CD8-positive, alpha-beta memory T cell (primary cell): Measurements from ENCODE around the gene EPHA4. TPM values are rescaled to one million over a fixed set of nuclear protein-coding genes. Genes with fewer than 3 reads are reported as not detected.
A peak's percentile ranks its signal among the peaks of the same experiment; 100 is the strongest.
"Not testable (repeated sequence)": the region's sequence is repeated elsewhere in the genome, so short reads cannot be mapped to it uniquely, and the experiment has no call there.

Experiments used
- CTCF ChIA-PET: fragments of 350-600 bp; sonication (Branson Sonifier 250); formaldehyde crosslinking; loops from one replicate; lab custom pipeline; 2021; ENCODE audit warnings: antibody characterized with exemption; lab: Charles Lee
- POLR2A ChIA-PET: fragments of 350-600 bp; sonication (Branson Sonifier 250); formaldehyde crosslinking; loops from one replicate; lab custom pipeline; 2021; ENCODE audit warnings: antibody characterized with exemption; lab: Charles Lee
- DNase-seq, 5 donors: peaks; one replicate each; pipeline versions ENCODE4 v3.0.0 to v3.0.0-alpha.2; 2020 to 2022; ENCODE audit warnings: mixed read lengths in 1 of 5
- H3K27ac ChIP-seq: one replicate; pipeline ENCODE4 v1.7.0; 2013; ENCODE audit warnings: low read depth, mild to moderate bottlenecking, low read length, moderate library complexity
- H3K27me3 ChIP-seq: 2 replicates; pipeline ENCODE4 v1.7.0; 2013; ENCODE audit warnings: low read length, mild to moderate bottlenecking; ENCODE audit not compliant: insufficient read depth, poor library complexity, severe bottlenecking
- H3K36me3 ChIP-seq: 2 replicates; pipeline ENCODE4 v1.7.0; 2013; ENCODE audit warnings: mild to moderate bottlenecking, low read length, moderate library complexity; ENCODE audit not compliant: insufficient read depth
- H3K4me1 ChIP-seq: 2 replicates; pipeline ENCODE4 v1.7.0; 2013; ENCODE audit warnings: mild to moderate bottlenecking, low read length, moderate library complexity; ENCODE audit not compliant: insufficient read depth
- H3K4me3 ChIP-seq: 2 replicates; pipeline ENCODE4 v1.7.0; 2013; ENCODE audit warnings: mild to moderate bottlenecking, low read length
- H3K9me3 ChIP-seq: 2 replicates; pipeline ENCODE4 v1.7.0; 2013; ENCODE audit warnings: mild to moderate bottlenecking, low read length
- H3K27ac Mint-ChIP-seq, 8 donors: one replicate each; pipeline ENCODE4 v1.8.0; 2020 to 2021; ENCODE audit warnings: mixed read lengths in 8 of 8, mild to moderate bottlenecking in 6 of 8, inconsistent platforms in 3 of 8, moderate library complexity in 3 of 8
- H3K27me3 Mint-ChIP-seq, 2 donors: one replicate each; pipeline ENCODE4 v1.8.0; 2020 to 2021; ENCODE audit warnings: mixed read lengths in 2 of 2, mild to moderate bottlenecking in 1 of 2, moderate library complexity in 1 of 2
- H3K36me3 Mint-ChIP-seq, 3 donors: one replicate each; pipeline ENCODE4 v1.8.0; 2020 to 2021; ENCODE audit warnings: mixed read lengths in 3 of 3, inconsistent platforms in 1 of 3, mild to moderate bottlenecking in 1 of 3
- H3K4me1 Mint-ChIP-seq, 3 donors: one replicate each; pipeline ENCODE4 v1.8.0; 2020 to 2021; ENCODE audit warnings: mixed read lengths in 3 of 3, inconsistent platforms in 1 of 3, mild to moderate bottlenecking in 1 of 3
- H3K4me3 Mint-ChIP-seq, 7 donors: one replicate each; pipeline ENCODE4 v1.8.0; 2020 to 2021; ENCODE audit warnings: mixed read lengths in 7 of 7, mild to moderate bottlenecking in 6 of 7, moderate library complexity in 4 of 7, inconsistent platforms in 2 of 7
- H3K9me3 Mint-ChIP-seq, 5 donors: one replicate each; pipeline ENCODE4 v1.8.0; 2020 to 2022; ENCODE audit warnings: mixed read lengths in 5 of 5, mild to moderate bottlenecking in 3 of 5, moderate library complexity in 2 of 5, inconsistent platforms in 1 of 5
- polyA plus RNA-seq: library from polyadenylated mRNA; unstranded; fragments of 300-500 nt; fragmentation: Illumina TruSeq; gene quantifications from one replicate; pipeline ENCODE4 v1.2.3, GENCODE V29; 2021
- total RNA-seq, 2 experiments: library from RNA; stranded (reverse); gene quantifications; one replicate each; pipeline ENCODE4 v1.2.3, GENCODE V29; 2021

The EPHA4 gene
- total and polyA plus RNA-seq, 3 experiments from 2014 or later: 7.8 to 19.3 (median 10.2) TPM

GRCh38 chr2:221514305-221515040 is 57.6 kb downstream of the EPHA4 start:
- peaks cover 3 to 12% (median 3%) of the 10 kb centered on the region in 3 donors for H3K36me3 Mint-ChIP-seq
- no peaks in the 10 kb centered on the region for H3K27me3 Mint-ChIP-seq
- DNase-seq: no peak
- ChIA-PET CTCF (no interaction called here), POLR2A (no interaction called here)
- H3K9me3 Mint-ChIP-seq: no peaks in the 10 kb centered on the region
- Histone ChIP-seq H3K27me3 (no peaks in the 10 kb centered on the region), H3K4me1 (peaks cover 29% of the 10 kb centered on the region), H3K36me3 (no peaks in the 10 kb centered on the region), H3K9me3 (no peaks in the 10 kb centered on the region), H3K27ac (no peak overlapping the region), H3K4me3 (no peak overlapping the region)
- no peak overlapping the region for H3K4me3 Mint-ChIP-seq
- peak overlapping the region in 7 of 8 donors; percentile 2 to 71 (median 47) for H3K27ac Mint-ChIP-seq
- H3K4me1 Mint-ChIP-seq: peaks cover 20 to 52% (median 42%) of the 10 kb centered on the region in 3 donors

DNA sequence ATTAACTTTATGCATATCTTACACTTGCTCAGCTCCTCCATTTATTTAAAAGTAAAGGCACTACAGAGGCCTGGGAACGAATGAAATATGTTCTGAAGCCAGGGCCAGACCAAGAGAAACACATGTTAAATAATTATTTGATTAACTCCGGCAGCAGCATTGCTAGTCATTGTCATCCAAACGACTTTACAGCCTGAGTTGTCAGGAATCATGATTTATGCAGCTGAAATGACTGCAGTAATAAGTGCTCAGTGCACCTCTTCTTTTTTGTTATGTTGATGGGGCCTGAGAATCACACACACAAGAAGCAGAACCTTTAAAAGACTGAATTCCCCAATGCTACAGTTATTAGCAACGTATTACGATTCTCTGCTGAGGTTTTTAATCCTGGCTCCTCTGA is 58.9 kb downstream of the EPHA4 start:
- POLR2A ChIA-PET: no interaction called here
- Mint-ChIP-seq H3K27ac (peak overlapping the region in 2 of 8 donors; percentile 14 to 55), H3K4me1 (peaks cover 20 to 54% (median 42%) of the 10 kb centered on the region in 3 donors), H3K36me3 (peaks cover 3 to 12% (median 3%) of the 10 kb centered on the region in 3 donors), H3K4me3 (no peak overlapping the region), H3K27me3 (no peaks in the 10 kb centered on the region), H3K9me3 (no peaks in the 10 kb centered on the region)
- H3K4me1 ChIP-seq: peaks cover 18% of the 10 kb centered on the region
- H3K36me3 ChIP-seq: no peaks in the 10 kb centered on the region
- no peak overlapping the region for H3K4me3 ChIP-seq
- no peaks in the 10 kb centered on the region for H3K9me3 ChIP-seq
- DNase-seq: no peak
- H3K27ac ChIP-seq: no peak overlapping the region
- CTCF ChIA-PET: no interaction called here
- H3K27me3 ChIP-seq: no peaks in the 10 kb centered on the region

- H3K27me3 ChIP-seq, H3K4me3 ChIP-seq, H3K9me3 ChIP-seq, H3K4me3 Mint-ChIP-seq, CTCF ChIA-PET, H3K27me3 Mint-ChIP-seq, POLR2A ChIA-PET, H3K27ac ChIP-seq, H3K4me1 ChIP-seq, DNase-seq, H3K9me3 Mint-ChIP-seq, H3K36me3 ChIP-seq: not testable (repeated sequence)
- Mint-ChIP-seq H3K27ac (peak overlapping the region in 4 of 8 donors; percentile 7 to 52 (median 36)), H3K4me1 (peaks cover 20 to 60% (median 49%) of the 10 kb centered on the region in 3 donors), H3K36me3 (peaks cover 3 to 16% (median 6%) of the 10 kb centered on the region in 3 donors)
Measured at GRCh38 chr2:221511325-221511724, 60.8 kb downstream of the EPHA4 start.

DNA sequence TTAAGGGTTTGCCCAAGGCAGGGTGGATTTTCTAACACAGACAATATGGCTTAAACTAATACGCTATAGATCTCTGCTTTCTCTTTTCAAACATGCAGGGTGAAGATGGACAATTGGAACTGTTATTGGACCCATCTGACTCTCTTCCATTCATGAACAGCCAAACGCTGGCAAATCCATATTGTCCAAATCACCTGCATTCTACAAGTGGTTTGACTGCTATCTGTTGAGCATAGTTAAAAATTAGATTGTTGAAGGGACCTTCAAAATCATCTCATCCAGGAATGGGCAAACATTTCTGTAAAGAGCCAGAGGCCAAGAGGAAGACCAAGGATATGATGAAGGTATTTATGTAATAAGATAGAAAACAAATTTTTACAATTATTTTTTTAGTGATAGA is 65.6 kb downstream of the EPHA4 start:
- Mint-ChIP-seq H3K4me1 (peaks cover 20 to 56% (median 43%) of the 10 kb centered on the region in 3 donors), H3K9me3 (no peaks in the 10 kb centered on the region), H3K27ac (no peak overlapping the region), H3K4me3 (no peak overlapping the region), H3K27me3 (no peaks in the 10 kb centered on the region), H3K36me3 (peaks cover 3 to 15% (median 9%) of the 10 kb centered on the region in 3 donors)
- Histone ChIP-seq H3K36me3 (no peaks in the 10 kb centered on the region), H3K4me3 (no peak overlapping the region), H3K4me1 (no peaks in the 10 kb centered on the region), H3K9me3 (no peaks in the 10 kb centered on the region), H3K27me3 (no peaks in the 10 kb centered on the region), H3K27ac (no peak overlapping the region)
- ChIA-PET CTCF (no interaction called here), POLR2A (no interaction called here)
- no peak for DNase-seq

- H3K4me1 Mint-ChIP-seq: peaks cover 20 to 56% (median 43%) of the 10 kb centered on the region in 3 donors
- CTCF ChIA-PET: no interaction called here
- no peaks in the 10 kb centered on the region for H3K4me1 ChIP-seq
- no peak overlapping the region for H3K4me3 Mint-ChIP-seq
- POLR2A ChIA-PET: interaction anchor here (0.5 kb wide), 1 partner anchor 11 kb away, joined by 3 read pairs; no protein-coding TSS in a partner anchor
- no peaks in the 10 kb centered on the region for H3K9me3 ChIP-seq
- no peak overlapping the region for H3K4me3 ChIP-seq
- H3K27ac ChIP-seq: no peak overlapping the region
- no peak overlapping the region for H3K27ac Mint-ChIP-seq
- DNase-seq: no peak
- H3K27me3 ChIP-seq: no peaks in the 10 kb centered on the region
- H3K27me3 Mint-ChIP-seq: no peaks in the 10 kb centered on the region
- H3K36me3 Mint-ChIP-seq: peaks cover 3 to 15% (median 9%) of the 10 kb centered on the region in 3 donors
- no peaks in the 10 kb centered on the region for H3K9me3 Mint-ChIP-seq
- no peaks in the 10 kb centered on the region for H3K36me3 ChIP-seq
Measured at GRCh38 chr2:221505605-221506004, 66.5 kb downstream of the EPHA4 start.

DNA sequence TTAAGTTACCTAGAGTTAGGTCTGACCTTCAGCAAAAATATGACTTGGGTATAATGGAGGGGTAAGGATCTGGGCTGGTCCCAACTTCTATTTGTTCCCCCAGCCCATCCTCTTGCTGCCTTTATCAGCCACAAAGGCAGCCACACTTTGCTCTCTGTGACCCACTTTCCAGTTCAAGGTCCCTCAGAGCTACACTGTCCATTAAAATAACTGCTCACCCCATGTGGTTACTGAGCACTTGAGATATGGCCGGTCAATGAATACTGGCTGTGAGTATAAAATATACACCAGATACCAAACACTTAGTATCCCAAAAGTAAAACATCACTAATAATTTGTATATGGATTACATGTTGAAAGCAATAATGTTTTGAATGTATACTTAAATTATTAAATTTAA is 67.2 kb downstream of the EPHA4 start:
- H3K27me3 ChIP-seq: no peaks in the 10 kb centered on the region
- Mint-ChIP-seq H3K36me3 (peaks cover 6 to 16% (median 8%) of the 10 kb centered on the region in 3 donors), H3K27me3 (no peaks in the 10 kb centered on the region), H3K4me1 (peaks cover 25 to 56% (median 49%) of the 10 kb centered on the region in 3 donors), H3K4me3 (no peak overlapping the region), H3K27ac (peak overlapping the region in 1 of 8 donors; percentile 23), H3K9me3 (no peaks in the 10 kb centered on the region)
- H3K9me3 ChIP-seq: no peaks in the 10 kb centered on the region
- no peak for DNase-seq
- H3K27ac ChIP-seq: no peak overlapping the region
- H3K4me3 ChIP-seq: no peak overlapping the region
- ChIA-PET POLR2A (interaction anchor here (1.4 kb wide), 1 partner anchor 13 kb away, joined by 4 read pairs; no protein-coding TSS in a partner anchor), CTCF (interaction anchor here (1.2 kb wide), 1 partner anchor 13 kb away, joined by 7 read pairs; no protein-coding TSS in a partner anchor)
- H3K36me3 ChIP-seq: no peaks in the 10 kb centered on the region
- no peaks in the 10 kb centered on the region for H3K4me1 ChIP-seq

GRCh38 chr2:221503965-221504364 is 68.1 kb downstream of the EPHA4 start:
- peaks cover 6 to 14% (median 8%) of the 10 kb centered on the region in 3 donors for H3K36me3 Mint-ChIP-seq
- H3K9me3 Mint-ChIP-seq: no peaks in the 10 kb centered on the region
- Histone ChIP-seq H3K4me3 (no peak overlapping the region), H3K27ac (no peak overlapping the region), H3K4me1 (no peaks in the 10 kb centered on the region), H3K27me3 (no peaks in the 10 kb centered on the region), H3K9me3 (no peaks in the 10 kb centered on the region), H3K36me3 (no peaks in the 10 kb centered on the region)
- ChIA-PET POLR2A (interaction anchor here (1.4 kb wide), 1 partner anchor 14 kb away, joined by 4 read pairs; no protein-coding TSS in a partner anchor), CTCF (interaction anchor here (1.2 kb wide), 1 partner anchor 14 kb away, joined by 7 read pairs; no protein-coding TSS in a partner anchor)
- peak overlapping the region in 3 of 8 donors; percentile 4 to 24 (median 23) for H3K27ac Mint-ChIP-seq
- H3K27me3 Mint-ChIP-seq: no peaks in the 10 kb centered on the region
- DNase-seq: no peak
- H3K4me3 Mint-ChIP-seq: no peak overlapping the region
- H3K4me1 Mint-ChIP-seq: peaks cover 25 to 51% (median 46%) of the 10 kb centered on the region in 3 donors
